HCT116 (cell line): Measurements from ENCODE around the gene ANKLE1. TPM values are rescaled to one million over a fixed set of nuclear protein-coding genes. Genes with fewer than 3 reads are reported as not detected.

Experiments
- ATAC-seq: fragments of 200-7000 bp; cut with Tn5 transposase; 2 replicates; pipeline ENCODE4 v1.9.1; 2020; ENCODE audit warnings: mild to moderate bottlenecking, moderate library complexity
- BruUV-seq: library from RNA; stranded (reverse); fragments of 400-500 nt; replicated peaks from 2 replicates; lab custom pipeline; 2021; lab: Mats Ljungman, UMichigan
- CTCF ChIA-PET: fragments of 300-600 bp; sonication (Branson Sonifier 250); formaldehyde crosslinking; loops from one replicate; lab custom pipeline; 2021; ENCODE audit warnings: antibody characterized with exemption; lab: Charles Lee
- POLR2A ChIA-PET: fragments of 300-600, 350-600 bp; sonication (Branson Sonifier 250); formaldehyde crosslinking; loops from one replicate; lab custom pipeline; 2021; ENCODE audit warnings: antibody characterized with exemption; lab: Charles Lee
- RAD21 ChIA-PET, 2 experiments: fragments of 300-600 bp; sonication (Branson Sonifier 250); formaldehyde crosslinking; loops; one replicate each; lab custom pipeline; 2023; ENCODE audit warnings: low total read pairs in 2 of 2; ENCODE audit not compliant: uncharacterized antibody in 2 of 2, unreplicated experiment in 2 of 2, low non-redundant PET in 1 of 2; lab: Charles Lee
- DNase-seq: peaks from one replicate; pipeline ENCODE4 v3.0.0-alpha.2; 2010; ENCODE audit warnings: low read depth, low spot score
- H2AFZ ChIP-seq: fragments of 200-600 bp; shearing (Covaris generic), sonication (generic); 2 replicates; pipeline ENCODE4 v1.6.1; 2017; ENCODE audit warnings: low read depth, mixed run types, mixed read lengths, antibody characterized with exemption, low read length; ENCODE audit not compliant: poor library complexity, severe bottlenecking
- H3K27ac ChIP-seq: 2 replicates; pipeline ENCODE4 v1.5.1; 2012; ENCODE audit warnings: low read depth, low read length
- H3K27me3 ChIP-seq: fragments of 200-600 bp; sonication (generic); 2 replicates; pipeline ENCODE4 v1.6.1; 2016; ENCODE audit warnings: mixed run types, low read length, mixed read lengths; ENCODE audit not compliant: insufficient read depth
- H3K36me3 ChIP-seq, 2 experiments: fragments of 200-500 bp in 1 of 2; fragments of 200-600 bp in 1 of 2; sonication (Bioruptor generic) in 1 of 2; sonication (generic) in 1 of 2; 2 replicates each; pipeline versions ENCODE4 v1.5.1 to v1.6.1; 2014 to 2016; ENCODE audit warnings: low read length in 2 of 2, inconsistent platforms in 1 of 2, mixed read lengths in 1 of 2, mixed run types in 1 of 2; ENCODE audit not compliant: insufficient read depth in 2 of 2, control insufficient read depth in 1 of 2
- H3K4me1 ChIP-seq, 2 experiments: fragments of 200-600 bp in 1 of 2; sonication (generic) in 1 of 2; 2 replicates each; pipeline versions ENCODE4 v1.5.1 to v1.6.1; 2012 to 2017; ENCODE audit warnings: low read length in 2 of 2, inconsistent platforms in 1 of 2, mild to moderate bottlenecking in 1 of 2, mixed read lengths in 1 of 2, mixed run types in 1 of 2, moderate library complexity in 1 of 2; ENCODE audit not compliant: insufficient read depth in 2 of 2, control insufficient read depth in 1 of 2
- H3K4me2 ChIP-seq: fragments of 200-600 bp; sonication (generic); 2 replicates; pipeline ENCODE4 v1.6.1; 2017; ENCODE audit warnings: mixed run types, low read length, mixed read lengths
- H3K4me3 ChIP-seq, 2 experiments: fragments of 200-600 bp in 1 of 2; sonication (generic) in 1 of 2; replicated peaks in 1 of 2; 2 replicates each; pipeline ENCODE4 v1.5.1; 2011 to 2016; ENCODE audit warnings: low read length in 2 of 2, control low read depth in 1 of 2, low read depth in 1 of 2, mild to moderate bottlenecking in 1 of 2, mixed read lengths in 1 of 2, mixed run types in 1 of 2
- H3K79me2 ChIP-seq: fragments of 200-600 bp; sonication (generic); 2 replicates; pipeline ENCODE4 v1.6.1; 2017; ENCODE audit warnings: mild to moderate bottlenecking, mixed run types, low read length, moderate library complexity, mixed read lengths; ENCODE audit not compliant: insufficient read depth
- H3K9ac ChIP-seq: fragments of 200-600 bp; sonication (generic); 2 replicates; pipeline ENCODE4 v1.6.1; 2016; ENCODE audit warnings: low read length, mixed read lengths
- H3K9me2 ChIP-seq: fragments of 200-600 bp; sonication (generic), shearing (Covaris generic); 2 replicates; pipeline ENCODE4 v1.6.1; 2017; ENCODE audit warnings: mixed run types, mild to moderate bottlenecking, moderate library complexity; ENCODE audit not compliant: insufficient read depth
- H3K9me3 ChIP-seq, 2 experiments: fragments of 200-500 bp in 1 of 2; fragments of 200-600 bp in 1 of 2; sonication (Bioruptor generic) in 1 of 2; sonication (generic) in 1 of 2; 2 replicates each; pipeline ENCODE4 v1.6.1; 2014 to 2017; ENCODE audit warnings: low read length in 2 of 2, mixed read lengths in 2 of 2, inconsistent platforms in 1 of 2, low read depth in 1 of 2, mild to moderate bottlenecking in 1 of 2, mixed run types in 1 of 2, moderate library complexity in 1 of 2; ENCODE audit not compliant: control insufficient read depth in 1 of 2, insufficient read depth in 1 of 2
- H4K20me1 ChIP-seq: fragments of 200-600 bp; sonication (generic), shearing (Covaris generic); 2 replicates; pipeline ENCODE4 v1.6.1; 2017; ENCODE audit warnings: mixed run types, mild to moderate bottlenecking, moderate library complexity; ENCODE audit not compliant: insufficient read depth
- EZH2 ChIP-seq: fragments of 200-600 bp; sonication (generic); IDR thresholded peaks from 2 replicates; pipeline ENCODE4 v1.6.1; 2017; ENCODE audit warnings: antibody characterized with exemption, mixed run types
- JUND ChIP-seq: IDR thresholded peaks from 2 replicates; pipeline ENCODE4 v1.6.1; 2012
- POLR2AphosphoS5 ChIP-seq: IDR thresholded peaks from 2 replicates; pipeline ENCODE4 v1.6.1; 2011; ENCODE audit warnings: mild to moderate bottlenecking, low read depth, low read length, moderate library complexity
- ZFX ChIP-seq: fragments of 450-650 bp; IDR thresholded peaks from 2 replicates; pipeline ENCODE4 v1.6.1; 2017
- ZNF274 ChIP-seq: fragments of 200-500 bp; sonication (Bioruptor generic); IDR thresholded peaks from 2 replicates; pipeline ENCODE4 v1.6.1; 2014; ENCODE audit warnings: mild to moderate bottlenecking, low read depth, low read length, inconsistent platforms
- intact Hi-C: fragments of 100-400 bp; cut with micrococcal nuclease; formaldehyde crosslinking; loops from 2 replicates; pipeline ENCODE4 v1.10.0; 2022
- total RNA-seq: library from RNA; stranded (reverse); gene quantifications from one replicate; pipeline ENCODE4 v1.2.1, GENCODE V29; 2021; ENCODE audit not compliant: unreplicated experiment
- TF ChIP-seq, protein P1 (sequence below): IDR thresholded peaks from 2 replicates; pipeline ENCODE4 v1.6.1; 2012; ENCODE audit warnings: low read depth

Gene ANKLE1
- total RNA-seq, 1 experiment from 2014 or later, result 14.8 TPM

DNA sequence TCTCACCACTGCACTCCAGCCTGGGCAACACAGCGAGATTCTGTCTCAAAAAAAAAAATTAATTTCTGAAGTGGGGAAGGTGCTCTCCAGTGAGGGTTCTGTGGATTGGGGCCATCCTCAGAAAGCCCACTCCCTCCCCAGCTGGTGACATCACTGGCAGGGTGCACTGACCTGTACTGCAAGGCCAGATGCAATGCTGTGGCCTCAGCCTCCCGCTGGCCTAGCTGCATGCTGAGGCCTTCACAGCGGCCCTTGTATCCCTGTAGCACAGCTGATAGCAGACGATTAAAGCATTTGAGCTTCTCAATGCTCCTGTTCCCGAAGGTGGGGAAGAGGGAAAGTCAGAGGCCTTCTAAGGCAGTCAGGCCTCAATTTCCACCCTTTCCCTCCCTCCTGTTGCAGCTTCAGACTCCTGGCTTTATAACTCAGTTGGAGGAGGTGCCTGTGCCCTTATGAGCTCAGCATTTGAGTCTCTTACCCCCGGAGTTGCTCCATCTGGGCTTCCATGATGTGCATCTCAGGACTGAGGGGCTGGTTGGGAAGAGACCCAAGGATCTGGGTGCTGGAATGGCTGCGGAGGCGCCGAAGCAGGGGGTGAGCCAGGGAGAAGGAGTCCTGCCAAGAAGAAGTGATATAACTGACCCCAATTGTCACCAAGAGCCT lies 22.5 kb upstream of the ANKLE1 start:
- RAD21 ChIA-PET, result no interaction called here
- DNase-seq, result no peak
- CTCF ChIA-PET, result interaction anchor here (0.8 kb wide), 2 partner anchors 22 to 46 kb away, joined by 3 to 4 read pairs; no protein-coding TSS in a partner anchor
- intact Hi-C loops, result no loop called here
- Histone ChIP-seq H3K27me3 (no peaks in the 10 kb centered on the region), H3K27ac (no peak overlapping the region), H3K9me3 (no peaks in the 10 kb centered on the region), H2AFZ (no peak overlapping the region), H3K4me1 (peaks cover 0 to 13% of the 10 kb centered on the region in 2 experiments; a peak in 3 of 4 replicates)
- ATAC-seq, result no peak
- TF ChIP-seq ZNF274, result no peak
- no peak for TF ChIP-seq EZH2
- TF ChIP-seq POLR2AphosphoS5, result no peak
- no peak for TF ChIP-seq JUND
- no peak for TF ChIP-seq ZFX
- TF ChIP-seq, protein P1, sequence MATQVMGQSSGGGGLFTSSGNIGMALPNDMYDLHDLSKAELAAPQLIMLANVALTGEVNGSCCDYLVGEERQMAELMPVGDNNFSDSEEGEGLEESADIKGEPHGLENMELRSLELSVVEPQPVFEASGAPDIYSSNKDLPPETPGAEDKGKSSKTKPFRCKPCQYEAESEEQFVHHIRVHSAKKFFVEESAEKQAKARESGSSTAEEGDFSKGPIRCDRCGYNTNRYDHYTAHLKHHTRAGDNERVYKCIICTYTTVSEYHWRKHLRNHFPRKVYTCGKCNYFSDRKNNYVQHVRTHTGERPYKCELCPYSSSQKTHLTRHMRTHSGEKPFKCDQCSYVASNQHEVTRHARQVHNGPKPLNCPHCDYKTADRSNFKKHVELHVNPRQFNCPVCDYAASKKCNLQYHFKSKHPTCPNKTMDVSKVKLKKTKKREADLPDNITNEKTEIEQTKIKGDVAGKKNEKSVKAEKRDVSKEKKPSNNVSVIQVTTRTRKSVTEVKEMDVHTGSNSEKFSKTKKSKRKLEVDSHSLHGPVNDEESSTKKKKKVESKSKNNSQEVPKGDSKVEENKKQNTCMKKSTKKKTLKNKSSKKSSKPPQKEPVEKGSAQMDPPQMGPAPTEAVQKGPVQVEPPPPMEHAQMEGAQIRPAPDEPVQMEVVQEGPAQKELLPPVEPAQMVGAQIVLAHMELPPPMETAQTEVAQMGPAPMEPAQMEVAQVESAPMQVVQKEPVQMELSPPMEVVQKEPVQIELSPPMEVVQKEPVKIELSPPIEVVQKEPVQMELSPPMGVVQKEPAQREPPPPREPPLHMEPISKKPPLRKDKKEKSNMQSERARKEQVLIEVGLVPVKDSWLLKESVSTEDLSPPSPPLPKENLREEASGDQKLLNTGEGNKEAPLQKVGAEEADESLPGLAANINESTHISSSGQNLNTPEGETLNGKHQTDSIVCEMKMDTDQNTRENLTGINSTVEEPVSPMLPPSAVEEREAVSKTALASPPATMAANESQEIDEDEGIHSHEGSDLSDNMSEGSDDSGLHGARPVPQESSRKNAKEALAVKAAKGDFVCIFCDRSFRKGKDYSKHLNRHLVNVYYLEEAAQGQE, result no peak
- TF ChIP-seq, all 23 proteins: peak for 0
- Histone ChIP-seq H3K4me2 (no peak overlapping the region), H4K20me1 (no peaks in the 10 kb centered on the region), H3K9me2 (no peaks in the 10 kb centered on the region), H3K36me3 (no peaks in the 10 kb centered on the region), H3K4me3 (no peak overlapping the region), H3K79me2 (no peaks in the 10 kb centered on the region), H3K9ac (no peak overlapping the region)
- POLR2A ChIA-PET, result interaction anchor here (0.7 to 1.1 kb wide), 2 partner anchors 10 to 24 kb away, joined by 3 read pairs; no protein-coding TSS in a partner anchor
- BruUV-seq, result no TSS peak
